Measurements from ENCODE around the gene SRP72.

- no peak for TF ChIP-seq CTCF (IDR thresholded peaks at IDR 0.05 in 2 of 3, conservative IDR thresholded peaks at IDR 0.05 in 1 of 3; ENCODE audit: borderline replicate concordance in 1 of 3, insufficient read depth in 1 of 3, low read depth in 2 of 3, low read length in 2 of 3)
- no peak for TF ChIP-seq CEBPB (IDR thresholded peaks at IDR 0.05; ENCODE audit: low read depth)
- TF ChIP-seq POLR2A (IDR thresholded peaks at IDR 0.05; ENCODE audit: borderline replicate concordance, extremely low read depth, insufficient read depth, insufficient read length) = no peak
- TF ChIP-seq EZH2 (IDR thresholded peaks at IDR 0.05) = no peak
Measured at GRCh38 chr4:56433280-56433679, 34.1 kb upstream of the SRP72 start.
